ENCODE data around the gene SOS1. TPM values are rescaled to one million over a fixed set of nuclear protein-coding genes. Genes with fewer than 3 reads are reported as not detected.

The SOS1 gene
- total and polyA plus RNA-seq, 2 of the 13 experiments (the other 11 are each of a cell fraction or from before 2014, with no cell fraction given), result 20.8 to 60.4 TPM

GRCh38 chr2:38943784-38944183 is 177.1 kb downstream of the SOS1 start:
- BruUV-seq (replicated peaks), result no TSS peak
- in situ Hi-C loops (cut with HindIII; ENCODE audit: extremely low pct_ligation_motif_present, low pct_unique_long_range_greater_than_20kb), result loop anchor here (10.0 kb wide), 1 partner anchor 111 kb away; no protein-coding TSS in a partner anchor
- POLR2A ChIA-PET, result no interaction called here
- TF ChIP-seq ZNF282 (IDR thresholded peaks at IDR 0.05; ENCODE audit: partially characterized antibody) (no peak), ONECUT2 (CRISPR knock-in tag; IDR thresholded peaks at IDR 0.05) (no peak), CREB3 (CRISPR knock-in tag; IDR thresholded peaks at IDR 0.05) (no peak), MLX (CRISPR knock-in tag; IDR thresholded peaks at IDR 0.05) (no peak), ATF2 (CRISPR knock-in tag; IDR thresholded peaks at IDR 0.05) (no peak), NFAT5 (CRISPR knock-in tag; IDR thresholded peaks at IDR 0.05) (no peak), POGK (CRISPR knock-in tag; conservative IDR thresholded peaks at IDR 0.05) (no peak), SPEN (CRISPR knock-in tag; IDR thresholded peaks at IDR 0.05; ENCODE audit: low read depth) (no peak), AGO2 (optimal IDR thresholded peaks at IDR 0.05; ENCODE audit: low read depth, low read length) (no peak)

More at GRCh38 chr2:38943784-38944183, 177.1 kb downstream of the SOS1 start:
- no peak overlapping the region for H2AFZ ChIP-seq (ENCODE audit: low read length)
- no peaks in the 10 kb centered on the region for H3K36me3 ChIP-seq (replicated peaks in 1 of 2; ENCODE audit: control insufficient read depth in 1 of 2, insufficient read depth in 2 of 2, low read length in 2 of 2)
- no peak overlapping the region for H3K9ac ChIP-seq (ENCODE audit: insufficient read depth, low read depth, low read length)
- DNase-seq (ENCODE audit: low spot score) (no peak), ATAC-seq (no peak), FAIRE-seq (no peak)
- no peaks in the 10 kb centered on the region for H3K27me3 ChIP-seq (ENCODE audit: control insufficient read depth in 1 of 2, insufficient read depth in 2 of 2, low read length in 2 of 2)
- H3K4me2 ChIP-seq (ENCODE audit: low read depth, low read length), result no peak overlapping the region
- H3K4me1 ChIP-seq (ENCODE audit: insufficient read depth, low read length), result peaks cover 34% of the 10 kb centered on the region
- CTCF ChIA-PET (ENCODE audit: low intra/inter-chr PET ratio, low total read pairs), result no interaction called here
- H3K4me3 ChIP-seq (replicated peaks in 1 of 3; ENCODE audit: insufficient read depth in 1 of 3, low read depth in 2 of 3, low read length in 3 of 3), result no peak overlapping the region
- H3K27ac ChIP-seq (ENCODE audit: extremely low read length, insufficient read depth, low read length), result no peak overlapping the region
- H3K9me3 ChIP-seq (ENCODE audit: low read length), result no peaks in the 10 kb centered on the region
- no peaks in the 10 kb centered on the region for H4K20me1 ChIP-seq (ENCODE audit: insufficient read depth, low read length)
- no peaks in the 10 kb centered on the region for H3K79me2 ChIP-seq (ENCODE audit: insufficient read depth, low read length)
- intact Hi-C loops (cut with micrococcal nuclease; ENCODE audit: unreplicated experiment), result no loop called here

All from HepG2 (cell line).